HepG2 (cell line): ENCODE results near the gene PROC. TPM values are rescaled to one million over a fixed set of nuclear protein-coding genes. Genes with fewer than 3 reads are reported as not detected.
A peak's percentile ranks its signal among the peaks of the same experiment; 100 is the strongest.

Source experiments
- CREB1 ChIP-seq, 2 experiments: fragments of 450-650 bp in 1 of 2; IDR thresholded peaks; 2 replicates each; pipeline ENCODE4 v1.6.1; 2016 to 2017; ENCODE audit warnings: control low read depth in 1 of 2, mild to moderate bottlenecking in 1 of 2, missing compliant biosample characterization in 1 of 2, missing genetic modification characterization in 1 of 2
- FOSL2 ChIP-seq: sonication (generic); formaldehyde crosslinking; IDR thresholded peaks from 2 replicates; pipeline ENCODE4 v1.4.0; 2020; ENCODE audit warnings: missing genetic modification reagents
- FOXA1 ChIP-seq, 2 experiments: fragments of 450-650 bp in 1 of 2; sonication (generic) in 1 of 2; formaldehyde crosslinking in 1 of 2; IDR thresholded peaks; 2 replicates each; pipeline versions ENCODE4 v1.4.0 to v1.6.1; 2016 to 2020; ENCODE audit warnings: missing genetic modification reagents in 1 of 2
- GATAD2A ChIP-seq: IDR thresholded peaks from 2 replicates; pipeline ENCODE4 v1.6.1; 2016
- HDAC1 ChIP-seq: sonication (generic); formaldehyde crosslinking; IDR thresholded peaks from 2 replicates; pipeline ENCODE4 v1.5.1; 2020; ENCODE audit warnings: mild to moderate bottlenecking, missing genetic modification reagents
- KDM3A ChIP-seq: IDR thresholded peaks from 2 replicates; pipeline ENCODE4 v1.6.1; 2018; ENCODE audit warnings: low read depth, missing compliant biosample characterization
- NFKB2 ChIP-seq: sonication (generic); formaldehyde crosslinking; IDR thresholded peaks from 2 replicates; pipeline ENCODE4 v1.4.0; 2020; ENCODE audit warnings: missing genetic modification reagents, borderline replicate concordance
- POGZ ChIP-seq: sonication (generic); formaldehyde crosslinking; IDR thresholded peaks from 2 replicates; pipeline ENCODE4 v1.4.0; 2020; ENCODE audit warnings: mild to moderate bottlenecking, missing genetic modification reagents
- THAP11 ChIP-seq: IDR thresholded peaks from 2 replicates; pipeline ENCODE4 v1.6.1; 2016; ENCODE audit warnings: missing biosample characterization, missing genetic modification reagents
- TIGD3 ChIP-seq: sonication (generic); formaldehyde crosslinking; IDR thresholded peaks from 2 replicates; pipeline ENCODE4 v1.5.1; 2020; ENCODE audit warnings: mild to moderate bottlenecking, missing genetic modification reagents, borderline replicate concordance
- ZBTB49 ChIP-seq: sonication (generic); formaldehyde crosslinking; IDR thresholded peaks from 2 replicates; pipeline ENCODE4 v1.4.0; 2020; ENCODE audit warnings: missing genetic modification reagents, borderline replicate concordance
- ZNF296 ChIP-seq: sonication (generic); formaldehyde crosslinking; conservative IDR thresholded peaks from 2 replicates; pipeline ENCODE4 v1.5.0; 2020; ENCODE audit warnings: mild to moderate bottlenecking, missing genetic modification reagents
- ZNF709 ChIP-seq: sonication (generic); formaldehyde crosslinking; IDR thresholded peaks from 2 replicates; pipeline ENCODE4 v1.5.0; 2020; ENCODE audit warnings: mild to moderate bottlenecking, missing genetic modification reagents
- polyA plus RNA-seq, 8 experiments: library from polyadenylated mRNA; depleted of rRNA in 3 of 8; stranded (reverse) in 7 of 8; unstranded in 1 of 8; fragments of >200 nt; fragmentation: Illumina TruSeq in 4 of 8; extraction: Trizol in 4 of 8; gene quantifications; 2 replicates each; pipeline versions ENCODE4 v1.2.1 to v1.2.3, GENCODE V29; 2011 to 2016; ENCODE audit warnings: low read depth in 4 of 8, missing spikeins in 1 of 8, mixed read lengths in 1 of 8; ENCODE audit not compliant: insufficient read depth in 1 of 8
- total RNA-seq, 5 experiments: library from RNA; depleted of rRNA; stranded (reverse); fragments of >200 nt; fragmentation: Illumina TruSeq; extraction: Trizol; gene quantifications; 2 replicates each; pipeline ENCODE4 v1.2.3, GENCODE V29; 2016; ENCODE audit warnings: low read depth in 1 of 5
- TF ChIP-seq, protein P1 (sequence below), 2 experiments: fragments of 450-650 bp in 1 of 2; sonication (generic) in 1 of 2; formaldehyde crosslinking; IDR thresholded peaks; 2 replicates each; pipeline versions ENCODE4 v1.5.0 to v1.8.0; 2020 to 2022; ENCODE audit warnings: mild to moderate bottlenecking in 1 of 2, missing genetic modification reagents in 1 of 2
- TF ChIP-seq, protein P2 (sequence below): sonication (generic); formaldehyde crosslinking; IDR thresholded peaks from 2 replicates; pipeline ENCODE4 v1.4.0; 2020; ENCODE audit warnings: missing genetic modification reagents
- TF ChIP-seq, protein P3 (sequence below): IDR thresholded peaks from 2 replicates; pipeline ENCODE4 v1.6.1; 2012; ENCODE audit warnings: inconsistent platforms

Gene PROC
- total and polyA plus RNA-seq, 2 of the 13 experiments (the other 11 are each of a cell fraction or from before 2014, with no cell fraction given): 134 to 185 TPM

GRCh38 chr2:127411653-127412369, 6.4 kb upstream of the PROC start (continued):
- TF ChIP-seq, protein P1, sequence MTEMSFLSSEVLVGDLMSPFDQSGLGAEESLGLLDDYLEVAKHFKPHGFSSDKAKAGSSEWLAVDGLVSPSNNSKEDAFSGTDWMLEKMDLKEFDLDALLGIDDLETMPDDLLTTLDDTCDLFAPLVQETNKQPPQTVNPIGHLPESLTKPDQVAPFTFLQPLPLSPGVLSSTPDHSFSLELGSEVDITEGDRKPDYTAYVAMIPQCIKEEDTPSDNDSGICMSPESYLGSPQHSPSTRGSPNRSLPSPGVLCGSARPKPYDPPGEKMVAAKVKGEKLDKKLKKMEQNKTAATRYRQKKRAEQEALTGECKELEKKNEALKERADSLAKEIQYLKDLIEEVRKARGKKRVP (CRISPR knock-in tag; IDR thresholded peaks at IDR 0.05): peak in 1 of 2 experiments; percentile 80; a peak in 2 of 4 replicates
- TF ChIP-seq FOSL2 (CRISPR knock-in tag) (0 out of 2 replicates have a peak, but pooled peaks have one; percentile 8), TIGD3 (CRISPR knock-in tag) (no peak), HDAC1 (CRISPR knock-in tag) (0 out of 2 replicates have a peak, but pooled peaks have one; percentile 19), FOXA1 (IDR thresholded peaks at IDR 0.05) (no peak), FOXA1 (CRISPR knock-in tag; IDR thresholded peaks at IDR 0.05) (0 out of 2 replicates have a peak, but pooled peaks have one; percentile 12), POGZ (CRISPR knock-in tag) (peak; percentile 20; the same call in 1 of the 2 replicates), KDM3A (CRISPR knock-in tag) (no peak), THAP11 (CRISPR knock-in tag) (no peak), NFKB2 (CRISPR knock-in tag) (no peak), ZNF296 (CRISPR knock-in tag) (no peak), ZNF709 (CRISPR knock-in tag) (0 out of 2 replicates have a peak, but pooled peaks have one; percentile 42), ZBTB49 (CRISPR knock-in tag) (no peak), CREB1 (IDR thresholded peaks at IDR 0.05) (0 out of 2 replicates have a peak, but pooled peaks have one; percentile 6), CREB1 (CRISPR knock-in tag; IDR thresholded peaks at IDR 0.05) (no peak), GATAD2A (CRISPR knock-in tag) (peak; percentile 12; the same call in 1 of the 2 replicates)
- TF ChIP-seq, protein P2, sequence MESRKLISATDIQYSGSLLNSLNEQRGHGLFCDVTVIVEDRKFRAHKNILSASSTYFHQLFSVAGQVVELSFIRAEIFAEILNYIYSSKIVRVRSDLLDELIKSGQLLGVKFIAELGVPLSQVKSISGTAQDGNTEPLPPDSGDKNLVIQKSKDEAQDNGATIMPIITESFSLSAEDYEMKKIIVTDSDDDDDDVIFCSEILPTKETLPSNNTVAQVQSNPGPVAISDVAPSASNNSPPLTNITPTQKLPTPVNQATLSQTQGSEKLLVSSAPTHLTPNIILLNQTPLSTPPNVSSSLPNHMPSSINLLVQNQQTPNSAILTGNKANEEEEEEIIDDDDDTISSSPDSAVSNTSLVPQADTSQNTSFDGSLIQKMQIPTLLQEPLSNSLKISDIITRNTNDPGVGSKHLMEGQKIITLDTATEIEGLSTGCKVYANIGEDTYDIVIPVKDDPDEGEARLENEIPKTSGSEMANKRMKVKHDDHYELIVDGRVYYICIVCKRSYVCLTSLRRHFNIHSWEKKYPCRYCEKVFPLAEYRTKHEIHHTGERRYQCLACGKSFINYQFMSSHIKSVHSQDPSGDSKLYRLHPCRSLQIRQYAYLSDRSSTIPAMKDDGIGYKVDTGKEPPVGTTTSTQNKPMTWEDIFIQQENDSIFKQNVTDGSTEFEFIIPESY (CRISPR knock-in tag): peak; percentile 88; the same call in 1 of the 2 replicates
- TF ChIP-seq, protein P3, sequence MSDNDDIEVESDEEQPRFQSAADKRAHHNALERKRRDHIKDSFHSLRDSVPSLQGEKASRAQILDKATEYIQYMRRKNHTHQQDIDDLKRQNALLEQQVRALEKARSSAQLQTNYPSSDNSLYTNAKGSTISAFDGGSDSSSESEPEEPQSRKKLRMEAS: peak; percentile 27
